IPS-18a (cell line): ENCODE measurements around the gene SLC17A9.

Source experiments
- H3K27ac ChIP-seq: one replicate; pipeline ENCODE4 v1.5.1; 2013; ENCODE audit warnings: low read length
- H3K27me3 ChIP-seq: one replicate; pipeline ENCODE4 v1.6.1; 2013; ENCODE audit warnings: mild to moderate bottlenecking, low read length; ENCODE audit not compliant: control insufficient read depth, insufficient read depth
- H3K36me3 ChIP-seq: one replicate; pipeline ENCODE4 v1.6.1; 2013; ENCODE audit warnings: low read depth, low read length; ENCODE audit not compliant: control insufficient read depth
- H3K4me1 ChIP-seq: one replicate; pipeline ENCODE4 v1.6.1; 2013; ENCODE audit warnings: low read depth, low read length; ENCODE audit not compliant: control insufficient read depth
- H3K4me3 ChIP-seq: one replicate; pipeline ENCODE4 v1.5.1; 2013; ENCODE audit warnings: low read length
- H3K9ac ChIP-seq: one replicate; pipeline ENCODE4 v1.6.1; 2013; ENCODE audit warnings: mild to moderate bottlenecking, low read length, moderate library complexity
- H3K9me3 ChIP-seq: one replicate; pipeline ENCODE4 v1.6.1; 2013; ENCODE audit warnings: low read depth, low read length; ENCODE audit not compliant: control insufficient read depth

The SLC17A9 gene

DNA sequence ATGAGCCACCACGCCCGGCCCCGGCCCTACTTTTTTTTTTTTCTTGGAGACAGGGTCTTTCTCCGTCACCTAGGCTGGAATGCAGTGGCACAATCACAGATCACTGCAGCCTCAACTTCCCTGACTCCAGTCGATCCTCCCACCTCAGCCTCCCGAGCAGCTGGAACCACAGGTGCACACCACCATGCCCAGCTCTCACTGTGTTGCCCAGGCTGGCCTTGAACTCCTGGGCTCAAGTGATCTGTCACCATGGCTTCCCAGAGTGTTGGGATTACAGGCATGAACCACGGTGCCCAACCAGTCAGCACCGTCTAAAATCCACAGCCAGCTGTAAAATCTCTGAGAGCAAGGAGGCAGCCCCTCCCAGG lies 17.4 kb downstream of the SLC17A9 start:
- no peak overlapping the region for H3K4me3 ChIP-seq
- no peak overlapping the region for H3K27ac ChIP-seq
- no peaks in the 10 kb centered on the region for H3K9me3 ChIP-seq
- H3K36me3 ChIP-seq: no peaks in the 10 kb centered on the region
- H3K4me1 ChIP-seq: peaks cover 7% of the 10 kb centered on the region
- no peak overlapping the region for H3K9ac ChIP-seq
- H3K27me3 ChIP-seq: peaks cover 31% of the 10 kb centered on the region

DNA sequence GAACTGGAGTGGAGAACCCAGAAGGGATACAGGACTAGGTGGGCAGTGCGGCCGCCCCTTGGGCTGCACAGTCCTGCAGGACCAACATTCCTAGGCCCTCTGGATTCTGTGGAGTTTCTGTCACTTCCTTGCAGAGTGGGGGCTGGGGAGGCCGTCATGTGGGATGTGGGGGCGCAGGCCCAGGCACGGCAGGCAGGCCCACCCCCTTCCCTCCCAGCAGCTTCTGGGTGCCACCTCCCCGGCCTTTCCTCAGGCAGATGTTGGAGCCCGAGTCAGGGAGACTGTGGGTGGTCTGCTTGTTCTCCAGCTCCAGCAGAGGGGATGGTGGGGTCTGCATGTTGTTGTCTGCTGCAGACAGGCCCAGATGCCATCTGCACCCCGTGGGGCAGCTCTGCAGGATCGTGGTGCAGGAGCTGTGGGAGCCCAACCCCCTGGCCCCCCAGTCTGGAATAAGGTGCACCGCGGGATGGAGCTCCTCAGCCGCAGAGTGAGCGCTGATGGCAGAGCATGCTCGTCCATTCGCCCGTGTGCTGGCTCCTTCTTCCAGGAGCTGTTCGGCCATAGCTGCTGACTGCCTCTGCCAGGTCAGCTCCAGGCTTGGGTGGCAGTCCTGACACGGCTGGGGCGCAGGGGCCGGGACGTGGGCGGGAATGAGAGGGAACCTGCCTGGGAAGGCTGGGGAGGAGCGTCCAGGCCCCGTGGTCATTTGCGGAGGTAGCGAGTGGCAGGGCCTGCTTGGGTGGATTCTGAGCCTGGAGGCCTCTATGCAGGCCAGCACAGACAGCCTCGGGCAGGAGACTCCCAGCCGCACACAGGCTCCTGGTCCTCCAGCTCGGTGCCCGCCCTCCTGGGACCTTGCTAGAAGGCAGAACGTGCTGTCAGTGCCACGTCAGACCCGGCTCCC lies 18.1 kb downstream of the SLC17A9 start:
- Histone ChIP-seq H3K9me3 (no peaks in the 10 kb centered on the region), H3K4me3 (no peak overlapping the region), H3K9ac (no peak overlapping the region), H3K36me3 (no peaks in the 10 kb centered on the region), H3K4me1 (peaks cover 7% of the 10 kb centered on the region), H3K27me3 (peaks cover 38% of the 10 kb centered on the region), H3K27ac (no peak overlapping the region)

DNA sequence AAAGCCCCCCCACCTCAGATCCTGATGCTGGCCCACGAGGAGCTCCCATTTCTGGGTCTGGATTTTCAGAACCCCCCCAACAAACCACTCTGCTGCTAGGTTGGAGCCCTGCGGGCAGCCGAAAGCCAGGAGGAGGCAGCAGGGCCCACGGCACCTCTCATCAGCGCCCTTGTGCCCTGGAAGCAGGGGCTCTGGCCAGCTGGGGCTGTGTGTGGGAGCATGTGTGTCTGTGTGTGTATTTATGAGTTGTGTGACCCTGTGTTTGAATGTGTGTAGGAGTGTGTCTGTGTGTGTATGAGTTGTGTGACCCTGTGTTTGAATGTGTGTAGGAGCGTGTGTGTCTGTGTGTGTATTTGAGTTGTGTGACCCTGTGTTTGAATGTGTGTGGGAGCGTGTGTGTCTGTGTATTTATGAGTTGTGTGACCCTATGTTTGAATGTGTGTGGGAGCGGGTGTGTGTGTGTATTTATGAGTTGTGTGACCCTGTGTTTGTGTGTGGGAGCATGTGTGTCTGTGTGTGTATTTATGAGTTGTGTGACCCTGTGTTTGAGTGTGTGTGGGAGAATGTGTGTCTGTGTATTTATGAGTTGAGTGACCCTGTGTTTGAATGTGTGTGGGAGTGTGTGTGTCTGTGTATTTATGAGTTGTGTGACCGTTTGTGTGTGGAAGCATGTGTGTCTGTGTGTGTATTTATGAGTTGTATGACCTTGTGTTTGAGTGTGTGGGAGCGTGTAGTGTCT lies 18.9 kb downstream of the SLC17A9 start:
- H3K9ac ChIP-seq: no peak overlapping the region
- no peak overlapping the region for H3K27ac ChIP-seq
- H3K4me1 ChIP-seq: peaks cover 7% of the 10 kb centered on the region
- H3K27me3 ChIP-seq: peaks cover 43% of the 10 kb centered on the region
- no peaks in the 10 kb centered on the region for H3K36me3 ChIP-seq
- H3K9me3 ChIP-seq: no peaks in the 10 kb centered on the region
- no peak overlapping the region for H3K4me3 ChIP-seq

DNA sequence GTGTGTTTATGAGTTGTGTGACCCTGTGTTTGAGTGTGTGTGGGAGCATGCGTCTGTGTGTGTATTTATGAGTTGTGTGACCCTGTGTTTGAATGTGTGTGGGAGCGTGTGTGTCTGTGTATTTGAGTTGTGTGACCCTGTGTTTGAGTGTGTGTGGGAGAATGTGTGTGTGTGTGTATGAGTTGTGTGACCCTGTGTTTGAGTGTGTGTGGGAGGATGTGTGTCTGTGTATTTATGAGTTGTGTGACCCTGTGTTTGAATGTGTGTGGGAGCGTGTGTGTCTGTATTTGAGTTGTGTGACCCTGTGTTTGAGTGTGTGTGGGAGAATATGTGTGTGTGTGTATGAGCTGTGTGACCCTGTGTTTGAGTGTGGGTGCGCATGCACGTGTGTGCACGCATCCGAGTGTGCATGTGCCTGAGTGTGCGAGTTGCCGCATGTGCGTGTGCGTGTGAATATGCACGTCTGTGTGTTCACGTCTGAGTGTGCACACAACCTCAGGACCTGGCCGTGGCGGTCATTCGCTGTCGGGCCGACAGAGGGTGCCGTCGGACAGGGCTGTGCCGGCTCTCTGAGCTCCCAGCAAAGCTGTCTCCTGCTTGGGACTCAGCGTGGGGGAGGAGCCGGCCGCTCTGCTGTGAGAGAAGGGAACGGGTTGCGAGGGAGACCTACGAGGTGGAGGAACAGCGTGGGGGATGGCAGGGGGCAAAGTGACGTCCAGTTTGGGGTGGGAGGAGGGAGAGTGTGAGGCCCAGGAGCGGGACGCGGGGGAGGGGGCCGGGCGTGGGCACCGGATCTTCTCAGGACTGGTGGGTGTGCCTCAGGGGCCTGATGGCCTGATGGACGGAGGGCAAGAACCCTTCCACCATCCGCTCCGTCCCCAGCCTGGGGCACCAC lies 19.7 kb downstream of the SLC17A9 start:
- Histone ChIP-seq H3K36me3 (no peaks in the 10 kb centered on the region), H3K27ac (no peak overlapping the region), H3K9me3 (no peaks in the 10 kb centered on the region), H3K4me3 (peak overlapping the region; percentile 34), H3K27me3 (peaks cover 44% of the 10 kb centered on the region), H3K4me1 (peaks cover 7% of the 10 kb centered on the region), H3K9ac (no peak overlapping the region)

DNA sequence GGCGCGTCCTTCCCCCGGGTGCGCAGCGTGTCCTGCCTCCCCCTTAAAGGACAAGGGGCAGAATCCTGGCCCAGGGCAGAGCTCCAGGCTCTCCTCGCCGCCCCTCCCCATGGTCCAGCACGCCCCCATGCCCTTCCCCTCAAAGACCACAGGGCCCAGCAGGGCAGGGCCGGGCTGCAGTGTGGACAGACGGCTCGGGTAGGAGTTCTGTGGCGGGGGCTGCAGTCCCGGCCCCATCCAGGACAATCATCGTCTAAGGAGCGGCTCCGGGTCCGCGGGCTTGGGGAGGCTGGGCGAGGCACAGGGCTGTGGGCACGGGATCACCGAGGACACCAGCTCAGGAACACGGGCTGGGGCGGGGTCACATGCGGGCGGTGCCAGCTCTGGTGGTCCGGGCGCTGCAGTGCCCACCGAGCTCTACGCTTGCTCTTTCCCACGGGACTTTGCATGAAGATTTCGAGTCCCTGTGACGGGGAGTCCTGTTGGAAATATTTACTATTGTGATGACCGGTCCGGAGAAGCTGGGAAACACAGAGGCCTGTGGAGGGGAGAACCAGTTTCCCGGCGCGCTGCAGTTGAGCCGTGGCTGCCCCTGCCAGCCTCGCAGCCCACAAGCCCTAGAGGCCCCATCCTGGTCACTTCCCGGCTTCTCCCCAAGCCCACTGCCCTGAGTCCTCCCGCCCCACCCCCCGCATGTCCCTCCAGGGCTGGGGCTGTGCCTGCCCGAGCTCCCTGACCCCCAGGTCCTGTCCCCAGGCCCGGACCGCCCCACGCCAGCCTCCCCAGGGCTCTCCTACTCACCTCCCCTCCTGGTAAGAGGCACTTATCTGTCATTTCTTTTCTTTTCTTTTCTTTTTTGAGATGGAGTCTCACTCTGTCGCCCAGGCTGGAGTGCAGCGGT lies 20.6 kb downstream of the SLC17A9 start:
- H3K9ac ChIP-seq: no peak overlapping the region
- H3K9me3 ChIP-seq: no peaks in the 10 kb centered on the region
- H3K4me3 ChIP-seq: peak overlapping the region; percentile 34
- peaks cover 47% of the 10 kb centered on the region for H3K27me3 ChIP-seq
- peaks cover 7% of the 10 kb centered on the region for H3K4me1 ChIP-seq
- no peak overlapping the region for H3K27ac ChIP-seq
- H3K36me3 ChIP-seq: no peaks in the 10 kb centered on the region

DNA sequence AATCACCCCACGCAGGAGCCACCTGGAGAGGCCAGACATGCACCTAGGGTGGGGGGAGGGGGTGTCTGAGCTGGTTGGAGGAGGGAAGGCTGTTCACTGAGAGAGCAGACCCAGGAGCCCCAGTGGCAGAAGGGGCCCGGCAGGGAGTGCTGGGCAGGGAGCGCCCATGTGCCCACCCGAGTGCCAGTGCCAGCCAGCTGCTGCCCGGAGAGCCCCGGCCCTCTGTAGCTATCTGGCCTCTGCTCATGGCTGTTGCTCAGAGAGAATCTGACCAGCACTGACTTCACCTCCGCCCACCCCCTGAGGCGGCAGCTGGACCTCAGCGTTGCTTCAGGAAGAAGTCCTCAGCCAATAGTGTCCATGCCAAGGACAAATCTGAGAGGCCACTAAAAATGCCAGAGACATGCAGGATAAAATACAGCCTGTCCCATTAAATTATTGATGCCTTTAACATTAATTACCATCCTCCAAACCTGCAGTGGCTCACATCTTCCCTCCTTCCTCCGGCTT lies 22.8 kb downstream of the SLC17A9 start:
- H3K9me3 ChIP-seq: no peaks in the 10 kb centered on the region
- H3K4me3 ChIP-seq: no peak overlapping the region
- no peak overlapping the region for H3K27ac ChIP-seq
- H3K9ac ChIP-seq: no peak overlapping the region
- no peaks in the 10 kb centered on the region for H3K36me3 ChIP-seq
- H3K27me3 ChIP-seq: peaks cover 52% of the 10 kb centered on the region
- peaks cover 12% of the 10 kb centered on the region for H3K4me1 ChIP-seq

DNA sequence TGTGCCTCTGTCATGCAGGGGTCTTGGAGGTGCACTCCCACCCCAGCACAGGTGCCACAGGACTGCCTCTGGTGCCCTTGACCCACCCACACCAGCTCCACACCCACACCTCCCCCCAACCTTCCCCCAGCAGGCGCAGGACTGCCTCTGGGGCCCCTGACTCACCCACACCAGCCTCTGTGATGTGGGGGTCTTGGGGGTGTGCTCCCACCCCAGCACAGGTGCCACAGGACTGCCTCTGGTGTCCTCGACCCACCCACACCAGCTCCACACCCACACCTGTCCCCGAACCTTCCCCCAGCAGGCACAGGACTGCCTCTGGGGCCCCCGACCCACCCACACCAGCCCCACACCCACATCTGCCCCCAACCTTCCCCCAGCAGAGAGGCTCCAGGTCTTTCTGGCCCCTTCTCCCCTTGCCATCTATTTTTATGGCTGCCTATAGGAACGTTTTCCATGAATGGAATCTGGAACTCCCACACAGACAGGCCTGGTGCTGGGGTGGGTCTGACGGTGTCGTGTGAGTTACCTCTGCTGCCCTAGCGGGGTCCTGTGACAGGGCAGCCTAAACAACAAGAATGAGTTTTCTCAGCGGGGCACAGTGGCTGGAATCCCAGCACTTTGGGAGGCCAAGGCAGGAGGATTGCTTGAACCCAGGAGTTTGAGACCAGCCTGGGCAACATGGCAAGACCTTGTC lies 23.5 kb downstream of the SLC17A9 start:
- H3K27ac ChIP-seq: no peak overlapping the region
- no peaks in the 10 kb centered on the region for H3K36me3 ChIP-seq
- peaks cover 56% of the 10 kb centered on the region for H3K27me3 ChIP-seq
- H3K4me1 ChIP-seq: peaks cover 12% of the 10 kb centered on the region
- no peaks in the 10 kb centered on the region for H3K9me3 ChIP-seq
- no peak overlapping the region for H3K4me3 ChIP-seq
- H3K9ac ChIP-seq: no peak overlapping the region

DNA sequence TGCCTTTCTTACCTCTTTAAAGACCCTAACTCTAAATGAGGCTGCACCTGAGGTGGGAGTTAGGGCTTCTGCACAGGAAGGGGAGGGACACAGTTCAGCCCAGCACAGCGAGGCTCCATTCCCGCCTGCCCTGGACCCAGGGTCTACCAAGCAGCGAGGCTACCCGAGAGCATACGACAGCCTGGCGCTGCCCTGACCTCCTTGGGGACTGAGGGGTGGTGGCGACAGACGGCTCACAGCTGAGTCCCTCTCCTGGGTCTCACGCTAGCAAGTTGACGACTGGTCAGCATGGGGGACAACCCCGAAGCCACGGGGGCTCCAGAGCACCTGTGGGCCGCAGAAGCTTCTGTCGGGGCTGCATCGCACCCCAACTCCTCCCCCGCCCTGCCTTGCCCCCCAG lies 24.4 kb downstream of the SLC17A9 start:
- Histone ChIP-seq H3K4me1 (peaks cover 12% of the 10 kb centered on the region), H3K27me3 (peaks cover 55% of the 10 kb centered on the region), H3K9me3 (no peaks in the 10 kb centered on the region), H3K27ac (no peak overlapping the region), H3K36me3 (no peaks in the 10 kb centered on the region), H3K4me3 (no peak overlapping the region), H3K9ac (no peak overlapping the region)

DNA sequence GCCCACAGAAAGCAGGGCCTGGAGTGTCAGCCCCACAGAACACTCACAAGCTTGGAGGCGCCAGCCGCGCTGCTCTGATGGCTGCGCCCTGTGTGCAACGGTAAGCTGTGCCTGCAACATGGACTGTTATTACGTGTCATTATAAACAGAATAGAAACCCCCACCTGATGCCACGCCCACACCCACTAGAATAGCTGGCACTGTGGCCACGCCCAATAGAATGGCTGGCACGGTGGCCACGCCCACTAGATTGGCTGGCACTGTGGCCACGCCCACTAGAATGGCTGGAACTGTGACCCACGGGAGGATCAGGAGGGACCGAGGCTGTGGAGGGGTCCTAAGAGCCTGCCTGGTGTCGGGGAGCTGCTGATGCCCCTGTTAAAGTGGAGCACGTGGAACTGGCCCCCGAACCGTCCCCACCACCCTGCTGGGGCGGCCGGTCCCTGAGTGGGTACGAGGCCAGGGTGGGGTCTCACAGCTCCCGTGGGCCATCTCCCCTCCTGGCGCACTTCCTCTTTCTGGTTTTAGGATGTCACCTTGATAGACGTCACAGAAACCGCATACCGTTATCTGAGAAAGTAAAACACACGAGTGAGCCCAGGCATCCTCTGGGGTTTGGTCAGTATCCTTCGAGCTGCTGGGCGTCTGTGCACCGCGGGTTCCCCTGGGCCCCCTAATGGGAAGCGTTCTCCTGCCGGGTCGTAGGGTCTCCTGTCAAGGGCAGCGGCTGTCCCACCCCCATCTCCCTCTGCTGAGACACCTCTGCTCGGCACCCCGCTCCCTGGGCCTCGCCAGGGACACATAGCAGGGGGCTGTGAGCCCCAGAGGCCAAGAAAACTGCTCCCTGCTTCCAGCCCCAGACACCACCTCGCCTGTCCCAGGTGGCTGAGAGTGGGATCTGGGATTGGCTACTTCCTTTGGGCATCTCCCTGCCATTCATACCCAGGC lies 25.4 kb downstream of the SLC17A9 start:
- no peak overlapping the region for H3K9ac ChIP-seq
- peaks cover 45% of the 10 kb centered on the region for H3K27me3 ChIP-seq
- H3K9me3 ChIP-seq: no peaks in the 10 kb centered on the region
- H3K4me3 ChIP-seq: no peak overlapping the region
- H3K4me1 ChIP-seq: peaks cover 16% of the 10 kb centered on the region
- H3K36me3 ChIP-seq: no peaks in the 10 kb centered on the region
- no peak overlapping the region for H3K27ac ChIP-seq
